ENCODE measurements around the gene TFAP2C.

DNA sequence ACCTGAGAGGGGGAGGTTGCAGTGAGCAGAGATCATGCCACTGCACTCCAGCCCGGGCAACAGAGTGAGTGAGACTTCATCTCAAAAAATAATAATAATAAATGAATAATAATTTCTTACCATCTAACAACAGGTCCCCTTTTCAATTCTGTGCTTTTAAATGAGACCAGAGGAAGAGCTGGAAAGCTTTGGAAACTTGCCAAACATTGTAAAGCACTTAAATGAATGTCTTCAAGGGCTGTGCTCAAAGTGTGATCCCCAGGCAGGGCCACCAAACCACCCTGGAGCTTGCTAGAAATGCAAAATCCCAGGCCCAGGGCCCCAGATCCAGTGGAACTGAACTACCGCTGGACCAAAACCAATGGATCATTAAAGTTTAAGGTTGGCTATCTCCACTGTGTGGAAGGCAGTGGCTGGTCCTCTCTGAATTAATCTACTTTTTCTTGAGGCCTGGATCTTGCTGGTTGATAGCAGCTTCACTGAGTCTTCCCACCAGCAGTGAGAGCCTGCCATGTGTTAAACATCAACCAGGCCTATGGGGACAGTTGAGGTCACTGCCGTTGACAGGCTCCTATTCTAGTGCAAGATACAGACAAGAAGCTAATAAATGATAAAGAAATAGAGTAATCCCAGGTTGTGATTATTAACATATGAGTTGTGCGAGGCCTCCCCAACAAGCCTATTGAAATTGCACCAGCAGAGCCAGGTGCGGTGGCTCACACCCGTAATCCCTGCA, 23.7 kb upstream of the TFAP2C start:
- TF ChIP-seq ZNF8 (CRISPR knock-in tag; IDR thresholded peaks at IDR 0.05) (no peak), ESRRG (CRISPR knock-in tag; IDR thresholded peaks at IDR 0.05) (no peak)
